ENCODE data around the gene PRR30.

The PRR30 gene

DNA sequence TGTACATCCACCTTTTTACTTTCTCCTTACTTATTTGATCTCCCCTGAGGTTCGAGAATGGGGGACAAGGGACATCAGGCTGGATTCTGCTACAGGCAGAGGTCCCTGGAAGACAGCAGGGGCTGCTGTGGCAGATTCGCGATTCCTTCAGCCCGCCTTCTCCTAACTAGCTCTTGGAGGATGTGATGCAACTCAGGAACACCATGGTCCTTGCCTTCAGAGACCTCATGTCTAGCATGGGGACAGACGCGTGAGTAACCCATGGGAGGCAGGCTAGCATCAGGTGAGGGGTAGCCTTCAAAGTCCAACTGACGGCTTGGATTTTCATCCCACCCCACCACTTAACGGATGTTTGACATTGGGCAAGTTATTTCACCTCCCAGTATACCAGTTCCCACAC, 8.7 kb upstream of the PRR30 start:
- H3K4me3 ChIP-seq (ENCODE audit: low read depth, low read length): no peak overlapping the region
- TF ChIP-seq, protein P1, sequence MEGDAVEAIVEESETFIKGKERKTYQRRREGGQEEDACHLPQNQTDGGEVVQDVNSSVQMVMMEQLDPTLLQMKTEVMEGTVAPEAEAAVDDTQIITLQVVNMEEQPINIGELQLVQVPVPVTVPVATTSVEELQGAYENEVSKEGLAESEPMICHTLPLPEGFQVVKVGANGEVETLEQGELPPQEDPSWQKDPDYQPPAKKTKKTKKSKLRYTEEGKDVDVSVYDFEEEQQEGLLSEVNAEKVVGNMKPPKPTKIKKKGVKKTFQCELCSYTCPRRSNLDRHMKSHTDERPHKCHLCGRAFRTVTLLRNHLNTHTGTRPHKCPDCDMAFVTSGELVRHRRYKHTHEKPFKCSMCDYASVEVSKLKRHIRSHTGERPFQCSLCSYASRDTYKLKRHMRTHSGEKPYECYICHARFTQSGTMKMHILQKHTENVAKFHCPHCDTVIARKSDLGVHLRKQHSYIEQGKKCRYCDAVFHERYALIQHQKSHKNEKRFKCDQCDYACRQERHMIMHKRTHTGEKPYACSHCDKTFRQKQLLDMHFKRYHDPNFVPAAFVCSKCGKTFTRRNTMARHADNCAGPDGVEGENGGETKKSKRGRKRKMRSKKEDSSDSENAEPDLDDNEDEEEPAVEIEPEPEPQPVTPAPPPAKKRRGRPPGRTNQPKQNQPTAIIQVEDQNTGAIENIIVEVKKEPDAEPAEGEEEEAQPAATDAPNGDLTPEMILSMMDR (conservative IDR thresholded peaks at IDR 0.05; ENCODE audit: low read depth, low read length): no peak
- DNase-seq (ENCODE audit: low read depth): no peak

DNA sequence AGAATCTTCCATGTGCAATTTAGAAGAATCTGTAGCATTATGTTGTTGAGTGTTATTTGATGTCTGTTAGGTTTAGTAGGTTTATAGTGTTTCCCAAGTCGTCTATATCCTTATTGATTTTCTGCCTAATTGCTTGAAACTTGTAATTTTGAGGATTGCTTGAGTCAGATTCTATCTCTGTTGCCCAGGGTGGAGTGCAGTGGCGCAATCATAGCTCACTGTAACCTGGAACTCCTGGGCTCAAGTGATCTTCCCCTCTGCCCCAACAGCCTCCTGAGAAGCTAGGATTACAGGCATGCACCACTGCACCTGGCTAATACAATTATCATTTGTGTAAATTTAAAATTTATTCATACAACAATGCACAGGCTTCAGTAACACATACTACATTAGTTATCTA, 6.5 kb upstream of the PRR30 start:
- TF ChIP-seq, protein P1 (conservative IDR thresholded peaks at IDR 0.05; ENCODE audit: low read depth, low read length): no peak
- DNase-seq (ENCODE audit: low read depth): no peak
- no peak overlapping the region for H3K4me3 ChIP-seq (ENCODE audit: low read depth, low read length)

DNA sequence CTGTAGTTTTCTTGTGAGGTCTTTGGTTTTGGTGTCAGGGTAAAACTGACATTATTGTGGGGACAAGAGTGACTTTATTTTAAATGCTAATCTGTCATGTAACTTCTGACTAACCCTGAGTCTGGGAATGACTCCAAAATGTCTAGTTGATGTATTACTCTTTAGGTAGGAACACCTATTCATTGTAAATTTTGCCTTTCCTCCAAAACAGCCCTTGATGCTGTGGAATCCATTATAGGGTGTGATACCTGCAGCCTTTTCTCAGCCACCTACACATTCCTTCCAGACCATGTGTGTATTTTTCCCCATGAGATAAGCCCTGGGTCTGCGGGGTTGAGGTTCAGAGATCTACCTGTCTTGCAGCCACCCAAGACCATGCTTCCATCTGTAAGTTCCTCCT, 4.1 kb upstream of the PRR30 start:
- H3K4me3 ChIP-seq (ENCODE audit: low read depth, low read length): no peak overlapping the region
- no peak for DNase-seq (ENCODE audit: low read depth)
- TF ChIP-seq, protein P1 (conservative IDR thresholded peaks at IDR 0.05; ENCODE audit: low read depth, low read length): no peak

GRCh38 chr2:27138111-27138510, 1.1 kb downstream of the PRR30 start:
- no peak for DNase-seq (ENCODE audit: low read depth)
- TF ChIP-seq, protein P1 (conservative IDR thresholded peaks at IDR 0.05; ENCODE audit: low read depth, low read length): no peak
- H3K4me3 ChIP-seq (ENCODE audit: low read depth, low read length): no peak overlapping the region

- no peak overlapping the region for H3K4me3 ChIP-seq (ENCODE audit: low read depth, low read length)
- TF ChIP-seq, protein P1 (conservative IDR thresholded peaks at IDR 0.05; ENCODE audit: low read depth, low read length): no peak
- no peak for DNase-seq (ENCODE audit: low read depth)
Measured at GRCh38 chr2:27137322-27137935, 1.8 kb downstream of the PRR30 start.

DNA sequence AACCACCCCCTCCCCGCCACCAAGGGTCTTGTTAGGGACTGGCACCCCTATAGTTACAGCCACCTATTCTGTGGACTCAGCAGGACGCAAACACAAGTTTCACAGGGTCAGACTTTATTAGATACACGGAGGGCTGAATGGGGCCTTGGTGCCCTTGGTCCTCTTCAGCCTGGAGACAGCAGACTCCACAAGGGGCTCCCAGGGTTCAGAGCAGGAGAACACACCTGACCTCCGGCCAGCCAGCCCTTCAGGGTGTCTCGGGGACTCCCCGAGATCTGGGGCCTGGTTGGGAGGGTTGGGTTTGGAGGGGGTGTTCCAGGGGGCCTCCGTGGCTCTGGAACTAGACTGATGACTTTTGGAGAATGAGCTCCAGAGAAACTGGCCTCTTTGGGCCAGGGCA, 2.5 kb downstream of the PRR30 start:
- DNase-seq (ENCODE audit: low read depth): no peak
- H3K4me3 ChIP-seq (ENCODE audit: low read depth, low read length): no peak overlapping the region
- TF ChIP-seq, protein P1 (conservative IDR thresholded peaks at IDR 0.05; ENCODE audit: low read depth, low read length): no peak

- no peak overlapping the region for H3K4me3 ChIP-seq (ENCODE audit: low read depth, low read length)
- TF ChIP-seq, protein P1 (conservative IDR thresholded peaks at IDR 0.05; ENCODE audit: low read depth, low read length): no peak
- no peak for DNase-seq (ENCODE audit: low read depth)
Measured at GRCh38 chr2:27135478-27135955, 3.7 kb downstream of the PRR30 start.

All from choroid plexus epithelial cell (primary cell).